NCI-H2196 treated with DMSO at 0.1 percent for 48 hours (cell line): Measurements from ENCODE around the gene LRP8.
A peak's percentile ranks its signal among the peaks of the same experiment; 100 is the strongest.

Experiments used
- DNase-seq: peaks from one replicate; lab custom pipeline; 2025; ENCODE audit not compliant: unreplicated experiment; lab: John Stamatoyannopoulos, UW

LRP8 gene

DNA sequence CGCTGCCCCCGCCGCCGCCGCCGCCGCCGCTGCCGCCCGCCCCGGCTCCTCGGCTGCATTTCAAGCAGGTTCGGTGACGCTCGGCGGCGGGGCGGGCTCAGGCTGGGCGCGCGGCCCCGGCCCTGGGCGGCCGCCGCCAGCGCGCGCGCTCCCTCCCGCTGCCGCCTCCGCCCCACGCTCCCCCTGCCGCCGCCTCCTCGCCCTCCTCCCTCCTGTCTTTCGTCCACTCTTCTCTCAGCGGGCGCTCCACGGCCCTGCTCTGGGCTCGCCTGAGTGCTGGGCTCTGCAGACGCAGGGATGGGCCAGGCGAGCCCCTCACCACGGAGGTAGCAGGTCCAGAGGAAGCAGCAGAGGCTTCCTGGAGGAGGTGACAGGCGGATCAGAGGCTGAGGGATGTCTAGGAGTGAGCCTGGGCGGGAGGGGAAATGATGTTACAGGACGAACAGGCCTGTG, at the start of gene LRP8:
TSS of gene LRP8 (minus strand) at position 62 of the 453 bp plus-strand sequence. CDS start 158 bp downstream, outside the sequence.
- DNase-seq = peak; percentile 55

DNA sequence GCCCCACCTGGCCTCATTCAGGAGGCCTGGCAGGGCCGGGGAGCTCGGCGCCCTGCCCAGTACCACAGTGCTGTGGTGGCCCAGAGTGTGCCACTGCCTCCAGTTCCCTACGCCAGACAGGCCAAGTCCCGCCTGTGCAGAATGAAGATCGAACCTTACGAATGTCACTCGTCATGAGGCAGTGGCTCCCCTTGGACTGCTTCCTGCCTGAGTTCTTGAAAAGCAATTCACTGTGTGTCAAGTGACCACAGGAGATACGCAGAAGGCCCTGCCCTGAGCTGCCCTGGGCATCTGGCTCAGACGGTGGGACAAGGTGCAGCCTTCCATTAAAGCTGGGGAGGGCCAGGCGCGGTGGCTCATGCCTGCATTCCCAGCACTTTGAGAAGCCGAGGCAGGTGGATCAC, 49.6 kb upstream of the LRP8 start:
- no peak for DNase-seq

- DNase-seq = peak; percentile 10
Observed at GRCh38 chr1:53376742-53377437, 49.0 kb upstream of the LRP8 start.

- no peak for DNase-seq
Observed at GRCh38 chr1:53376041-53376461, 48.2 kb upstream of the LRP8 start.

DNA sequence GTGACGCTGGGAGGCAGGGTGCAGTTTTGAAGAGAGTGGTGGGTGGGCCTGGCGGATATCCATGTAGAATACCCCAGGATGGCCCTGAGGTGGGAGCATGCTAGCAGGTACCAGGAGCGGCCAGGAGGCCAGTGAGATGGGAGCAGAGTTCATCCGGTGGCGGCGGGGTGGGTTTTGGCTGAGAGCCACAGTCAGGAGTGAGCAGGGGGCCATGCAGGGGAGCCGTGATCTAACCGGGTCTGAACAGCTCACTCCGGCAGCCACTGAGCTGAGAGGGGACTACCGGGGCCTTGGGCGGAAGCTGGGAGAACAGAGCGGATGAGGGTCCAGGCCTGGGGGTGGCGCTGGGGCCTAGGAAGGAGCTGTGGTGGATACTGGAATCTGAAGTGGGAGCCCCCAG, 47.6 kb upstream of the LRP8 start:
- DNase-seq = no peak

GRCh38 chr1:53373246-53373645, 45.4 kb upstream of the LRP8 start:
- DNase-seq = no peak

DNA sequence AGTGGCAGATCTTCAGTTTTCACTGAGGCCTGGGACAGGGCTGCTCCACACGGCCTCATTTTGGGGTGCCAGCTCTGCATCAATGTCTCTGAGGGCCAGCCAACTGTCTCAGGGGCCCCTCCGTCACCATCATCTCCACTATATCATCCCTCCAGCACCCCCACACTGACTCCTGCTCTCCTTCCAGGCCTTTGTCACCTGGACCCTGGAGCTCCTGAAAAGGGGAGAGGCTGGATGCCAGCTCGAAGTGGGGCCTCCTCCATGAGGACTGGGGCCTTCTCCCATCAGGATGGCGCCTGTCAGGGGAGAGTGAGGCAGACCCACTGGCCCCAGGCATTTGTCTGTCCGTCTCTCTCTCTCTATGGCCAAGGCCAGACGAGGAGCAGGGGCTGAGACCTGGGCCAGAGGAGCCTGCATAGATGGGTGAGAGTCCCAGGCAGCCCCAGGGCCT, 44.7 kb upstream of the LRP8 start:
- DNase-seq = no peak

DNA sequence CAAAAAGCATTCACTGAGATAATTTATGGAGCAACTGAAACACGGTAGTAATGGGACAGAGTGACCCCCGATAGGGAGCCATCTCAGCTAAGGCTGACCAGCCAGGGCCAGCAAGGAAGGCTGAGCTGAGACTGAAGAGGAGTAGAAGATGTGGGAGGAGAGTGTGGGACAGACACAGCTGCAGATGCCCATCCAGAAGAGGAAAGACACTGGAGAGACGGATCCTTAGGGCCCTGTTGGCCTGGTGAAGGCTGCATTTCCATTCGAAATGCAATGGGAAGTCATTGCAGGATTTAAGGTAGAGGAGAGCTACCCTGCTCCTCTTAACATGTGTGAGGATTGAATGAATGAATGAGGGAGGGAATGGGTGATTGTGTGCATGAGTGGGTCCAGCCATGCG, 44.0 kb upstream of the LRP8 start:
- DNase-seq = no peak

- DNase-seq = no peak
Observed at GRCh38 chr1:53371121-53371666, 43.3 kb upstream of the LRP8 start.

DNA sequence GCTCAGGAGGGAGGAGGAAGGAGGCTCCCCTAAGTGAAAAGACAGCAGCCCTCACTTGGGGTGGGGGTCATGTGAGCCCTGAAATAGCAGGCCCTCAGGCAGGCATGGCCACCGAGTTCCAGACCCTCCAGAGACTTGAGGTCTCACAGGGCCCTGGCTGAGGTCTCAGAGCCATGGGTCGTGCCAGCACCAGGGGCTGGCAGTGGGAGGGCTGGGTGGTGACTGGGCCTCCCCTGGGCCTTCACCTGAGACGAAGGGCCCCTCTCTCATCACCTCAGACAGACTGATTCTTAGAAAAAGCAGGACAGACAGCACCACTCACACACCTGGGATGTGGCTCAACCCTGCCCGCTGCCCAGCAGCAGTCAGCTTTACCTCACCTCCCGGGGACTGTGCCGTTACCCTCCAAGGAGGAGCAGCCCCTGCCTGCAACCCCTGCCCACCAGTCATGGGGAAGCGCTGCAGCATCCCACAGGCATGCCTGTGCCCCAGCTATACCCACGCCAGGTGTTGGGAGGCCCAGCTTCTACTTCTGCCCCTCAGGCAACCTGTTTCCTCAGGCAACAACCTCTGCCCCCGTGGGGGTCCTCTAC, 42.6 kb upstream of the LRP8 start:
- DNase-seq = no peak

- DNase-seq = no peak
Observed at GRCh38 chr1:53369761-53370160, 41.9 kb upstream of the LRP8 start.

DNA sequence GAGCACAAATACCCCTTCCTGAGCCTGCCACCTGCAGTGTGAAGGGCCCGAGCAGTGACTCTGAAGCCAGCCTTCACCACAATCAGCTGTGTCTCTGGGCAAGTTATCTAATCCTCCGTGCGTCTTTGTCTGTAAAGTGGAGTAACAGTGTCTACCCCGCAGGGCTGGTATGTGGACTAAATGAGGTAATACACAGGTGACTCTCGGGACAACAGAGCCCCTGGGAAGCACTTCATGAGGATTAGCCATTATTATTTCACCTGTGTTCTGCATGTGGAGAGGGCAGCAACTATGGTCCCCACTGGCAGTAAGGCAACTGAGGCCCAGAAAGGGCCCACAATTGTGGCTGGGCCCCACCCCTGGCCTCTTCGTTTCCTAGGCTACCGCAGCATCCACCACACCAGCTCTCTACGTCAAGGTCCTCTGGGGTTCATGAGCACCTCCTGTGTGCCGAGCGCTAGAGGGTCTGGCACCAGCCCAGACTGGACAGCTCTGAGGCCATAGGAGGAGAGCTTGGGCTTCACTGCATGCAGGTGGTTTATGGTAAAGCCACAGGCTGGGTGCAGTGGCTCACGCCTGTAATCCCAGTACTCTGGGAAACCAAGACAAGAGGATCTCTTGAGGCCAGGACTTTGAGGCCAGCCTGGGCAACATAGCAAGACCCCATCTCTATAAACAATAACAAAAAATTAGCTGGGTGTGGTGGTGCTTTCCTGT, 41.3 kb upstream of the LRP8 start:
- DNase-seq = no peak

DNA sequence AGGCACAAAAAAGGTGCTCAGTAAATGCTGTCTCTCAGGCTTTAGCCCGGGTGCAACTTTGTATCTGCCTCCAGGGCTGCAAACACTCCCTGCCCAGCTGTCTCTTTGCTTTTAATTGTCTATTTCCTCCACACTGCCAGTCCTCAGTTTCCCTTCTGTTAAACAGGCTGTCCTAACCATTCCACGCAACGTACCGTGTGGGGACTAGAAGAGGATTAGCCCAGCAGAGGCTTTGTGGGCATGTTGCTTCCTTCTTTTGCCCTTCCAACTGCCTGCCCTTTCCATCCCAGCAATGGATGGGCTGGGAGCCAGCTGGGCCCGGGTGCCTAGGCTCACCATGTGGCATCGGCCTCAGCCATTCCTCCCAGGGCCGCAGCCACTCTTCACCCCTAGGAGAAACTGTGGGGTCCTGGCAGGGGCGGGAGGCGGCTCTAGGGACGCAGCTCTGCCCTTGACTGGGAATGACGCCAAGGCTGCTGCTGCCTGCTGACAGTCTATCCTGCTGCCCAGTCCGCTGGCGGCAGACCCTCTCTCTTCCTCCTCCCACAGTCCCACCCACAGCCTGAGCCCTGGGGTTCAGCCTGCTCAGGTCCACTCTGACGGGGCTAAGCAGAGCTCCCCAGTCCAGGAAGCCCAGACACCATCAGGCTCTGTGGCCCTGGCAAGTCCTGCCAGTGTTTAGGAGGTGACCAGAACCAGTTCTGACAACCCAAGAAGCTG, 40.6 kb upstream of the LRP8 start:
- DNase-seq = no peak

GRCh38 chr1:53367503-53368313, 39.8 kb upstream of the LRP8 start:
- DNase-seq = no peak

GRCh38 chr1:53366901-53367502, 39.1 kb upstream of the LRP8 start:
- no peak for DNase-seq

GRCh38 chr1:53365437-53366063, 37.7 kb upstream of the LRP8 start:
- DNase-seq = no peak

- DNase-seq = no peak
Observed at GRCh38 chr1:53362851-53363642, 35.2 kb upstream of the LRP8 start.

DNA sequence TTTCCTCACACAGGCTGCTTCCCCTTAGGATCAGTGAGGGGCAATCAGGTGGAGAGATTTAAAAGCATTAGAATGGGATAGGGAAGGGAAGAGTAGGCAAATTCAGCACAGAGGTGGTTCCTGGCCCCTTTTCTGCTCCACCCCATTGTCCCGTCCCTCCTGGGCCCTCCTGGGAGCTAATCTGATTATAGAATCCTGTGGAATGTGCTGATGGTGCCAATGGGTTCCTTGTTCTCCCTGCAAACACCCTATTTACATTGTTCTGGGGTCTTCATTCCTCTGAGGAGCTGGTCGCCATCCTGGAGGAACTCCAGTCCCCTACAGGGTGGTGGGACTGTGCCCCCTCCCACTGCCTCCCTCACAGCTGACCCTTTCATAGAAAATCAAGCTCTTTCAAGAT, 34.4 kb upstream of the LRP8 start:
- DNase-seq = no peak

- DNase-seq = no peak
Observed at GRCh38 chr1:53361541-53361961, 33.7 kb upstream of the LRP8 start.
